Fibroblast of peridontal ligament (primary cell): ENCODE measurements around the gene RTKN2.

Experiments used
- DNase-seq: peaks from one replicate; pipeline ENCODE4 v3.0.0-alpha.2; 2010; ENCODE audit errors: extremely low read depth

RTKN2 gene

DNA sequence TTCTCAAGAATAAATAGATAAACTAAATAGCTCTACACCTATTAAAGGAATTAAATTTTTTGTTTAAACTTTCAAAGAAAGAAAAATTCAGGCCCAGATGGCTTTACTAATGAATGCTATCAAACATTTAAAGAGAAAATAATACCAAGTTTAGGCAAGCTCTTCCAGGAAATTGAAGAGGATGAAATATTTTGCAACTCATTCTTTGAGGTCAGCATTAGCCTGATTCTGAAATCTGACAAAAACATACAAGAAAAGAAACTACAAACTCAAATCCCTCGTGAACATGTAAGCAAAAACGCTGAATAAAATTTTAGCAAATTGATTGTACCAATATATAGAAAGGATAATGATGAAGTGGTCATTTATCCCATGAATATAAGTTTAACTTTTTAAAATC, 93.4 kb downstream of the RTKN2 start:
- DNase-seq: peak; percentile 51

DNA sequence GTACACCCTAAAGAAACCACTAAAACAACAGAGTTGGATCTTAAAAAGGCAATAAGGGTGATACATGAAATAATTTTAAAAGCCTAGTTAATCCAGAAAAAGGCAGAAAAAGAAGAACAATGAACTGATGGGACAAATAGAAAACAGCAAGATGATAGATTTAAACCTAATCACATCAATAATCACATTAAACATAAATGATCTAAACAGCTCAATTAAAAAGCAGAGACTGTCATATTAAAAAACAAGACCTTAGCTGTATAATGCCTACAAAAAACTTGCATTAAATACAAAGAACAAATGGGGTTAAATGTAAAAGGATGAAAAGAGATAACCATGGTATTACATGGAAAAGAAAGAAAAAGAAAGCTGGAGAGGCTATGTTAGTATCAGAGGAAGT, 96.2 kb downstream of the RTKN2 start:
- DNase-seq: no peak

DNA sequence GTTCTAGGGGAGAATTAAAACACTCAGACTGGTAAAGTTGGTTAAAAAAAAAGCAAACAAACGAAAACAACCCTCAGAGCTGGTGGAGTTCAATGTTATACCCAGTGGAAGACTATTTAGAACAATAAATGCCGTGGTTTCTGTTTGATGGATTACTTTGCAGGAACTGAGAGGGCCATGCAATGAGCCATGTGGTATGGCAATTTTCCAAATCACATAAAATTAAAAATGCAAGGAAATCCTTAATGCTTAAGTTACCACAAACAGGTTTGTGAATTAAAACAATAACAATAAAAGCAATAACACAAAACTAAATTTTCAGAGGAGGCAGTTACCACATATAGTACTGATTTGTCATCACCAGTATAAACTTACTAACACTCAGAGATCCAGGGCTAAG, 96.9 kb downstream of the RTKN2 start:
- DNase-seq: no peak

DNA sequence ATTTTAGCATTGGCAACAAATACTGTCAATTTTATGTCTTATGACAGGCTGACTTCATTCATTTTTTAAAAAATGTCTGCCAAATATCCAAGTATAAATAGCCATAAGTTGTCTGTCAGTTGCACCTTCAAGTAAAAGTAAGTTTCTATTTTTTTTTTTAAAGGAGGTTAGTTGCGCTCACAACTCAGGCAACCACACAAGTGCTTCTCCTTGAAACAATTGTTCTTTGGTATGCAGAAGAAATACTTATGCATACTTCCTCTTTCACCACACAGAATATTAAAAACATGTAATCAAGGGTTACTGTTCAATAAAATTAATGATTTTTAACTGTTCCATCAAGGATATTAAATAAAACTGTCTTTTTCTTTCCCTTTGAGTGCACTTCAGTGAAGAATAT, 97.9 kb downstream of the RTKN2 start:
- no peak for DNase-seq

DNA sequence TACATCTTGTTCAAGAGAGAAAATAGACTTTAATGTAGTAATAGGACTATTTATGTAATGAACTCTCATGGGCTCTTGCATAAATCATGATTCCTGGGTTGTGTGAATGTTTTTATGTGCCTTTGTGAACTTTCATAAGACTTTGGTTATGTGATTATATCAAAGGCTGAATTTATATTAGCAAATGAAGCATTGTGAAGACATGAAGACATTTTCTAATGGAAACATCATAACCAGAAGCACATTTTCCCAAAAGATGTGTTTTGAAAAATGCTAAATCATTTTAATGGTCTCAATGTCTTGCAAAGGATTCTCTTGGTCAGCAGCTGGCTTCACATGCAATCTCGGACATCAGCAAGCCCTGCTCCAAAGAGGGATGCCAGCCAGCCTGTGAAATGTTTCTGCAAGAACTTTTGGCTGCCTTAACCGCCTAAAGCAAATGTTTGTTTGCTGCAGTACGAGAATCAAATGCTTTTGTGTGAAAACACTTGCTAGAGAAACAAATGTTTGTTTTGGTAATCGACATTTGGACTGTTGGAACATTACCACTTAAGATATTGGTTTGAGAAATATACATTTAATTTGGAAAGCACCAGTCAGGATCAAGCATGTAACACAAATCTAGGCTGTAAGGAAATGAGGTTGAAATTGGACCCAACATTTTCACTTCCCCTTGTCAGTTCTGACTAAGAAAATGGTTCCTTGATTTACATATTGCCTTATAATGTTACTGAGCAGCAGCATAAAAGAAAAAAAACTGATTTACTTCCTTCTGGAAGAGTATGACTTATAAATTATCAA, 102.1 kb downstream of the RTKN2 start:
- peak; percentile 93 for DNase-seq

DNA sequence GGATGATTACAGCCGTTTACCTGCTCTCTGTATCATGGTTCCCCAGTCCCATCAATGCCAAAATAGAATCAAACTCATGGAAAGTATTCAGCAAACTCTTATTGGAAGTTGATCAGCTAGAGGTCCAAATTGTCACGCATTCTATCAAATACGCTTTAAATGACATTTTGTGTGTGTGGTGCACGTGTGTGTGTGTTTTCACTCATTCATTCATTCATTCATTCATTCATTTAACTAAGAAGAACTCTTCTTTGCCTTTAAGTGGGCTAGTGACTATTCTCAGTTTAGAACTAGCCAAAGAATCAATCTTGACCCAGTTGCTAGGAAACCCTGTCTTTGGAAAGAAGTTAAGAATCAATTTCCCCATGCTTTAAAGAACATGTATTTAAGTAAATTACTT, 102.8 kb downstream of the RTKN2 start:
- no peak for DNase-seq

DNA sequence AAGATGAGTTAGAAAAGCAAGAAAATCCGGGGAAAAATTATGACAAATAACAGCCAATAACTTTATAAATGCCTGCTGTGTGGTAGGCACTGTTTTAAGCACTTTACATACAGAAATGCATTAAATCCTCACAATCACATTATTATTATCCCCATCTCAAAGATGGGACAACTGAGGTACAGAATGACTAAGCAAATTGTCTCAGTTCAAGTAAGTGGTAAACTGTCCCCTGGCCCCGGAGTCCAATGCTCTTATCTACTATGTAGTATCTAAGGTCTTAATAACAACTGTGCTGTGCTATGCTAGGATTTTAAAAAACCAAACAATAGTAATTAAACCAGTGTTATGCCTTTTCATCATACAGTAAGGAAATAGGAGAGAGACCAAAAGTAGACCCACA, 105.6 kb downstream of the RTKN2 start:
- DNase-seq: no peak

DNA sequence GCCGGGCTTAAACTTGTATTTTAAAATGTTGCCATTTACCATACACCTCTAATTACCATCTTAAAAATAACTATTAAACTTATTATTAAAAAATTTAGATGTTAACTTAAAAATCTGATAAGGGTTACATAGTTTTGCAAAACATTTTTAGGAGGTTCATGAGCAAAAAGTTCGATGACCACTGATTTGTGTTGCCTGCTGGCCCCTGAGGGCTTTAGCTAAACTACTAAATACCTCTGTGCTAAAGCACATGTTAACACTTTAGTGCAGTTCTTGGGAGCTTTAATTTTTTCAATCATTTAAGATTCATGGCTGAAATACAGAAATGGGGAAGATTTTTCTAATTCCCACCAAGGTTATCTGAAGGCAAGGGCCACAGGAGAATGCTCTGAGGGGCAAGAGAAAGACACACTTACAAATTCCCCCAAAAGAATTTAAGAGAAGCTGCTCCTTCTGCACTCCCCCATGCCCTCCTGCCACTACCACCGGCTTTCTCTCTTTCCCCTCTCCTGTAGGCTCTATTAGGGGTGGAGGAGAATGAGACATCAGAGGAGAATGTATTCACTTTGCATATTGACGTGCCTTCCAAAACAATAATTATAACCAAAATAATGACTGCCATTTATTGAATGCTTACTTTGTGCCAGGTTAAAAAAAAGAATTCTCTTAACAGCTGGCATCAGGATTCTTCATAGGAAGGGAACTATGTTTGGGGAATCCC, 106.2 kb downstream of the RTKN2 start:
- no peak for DNase-seq

DNA sequence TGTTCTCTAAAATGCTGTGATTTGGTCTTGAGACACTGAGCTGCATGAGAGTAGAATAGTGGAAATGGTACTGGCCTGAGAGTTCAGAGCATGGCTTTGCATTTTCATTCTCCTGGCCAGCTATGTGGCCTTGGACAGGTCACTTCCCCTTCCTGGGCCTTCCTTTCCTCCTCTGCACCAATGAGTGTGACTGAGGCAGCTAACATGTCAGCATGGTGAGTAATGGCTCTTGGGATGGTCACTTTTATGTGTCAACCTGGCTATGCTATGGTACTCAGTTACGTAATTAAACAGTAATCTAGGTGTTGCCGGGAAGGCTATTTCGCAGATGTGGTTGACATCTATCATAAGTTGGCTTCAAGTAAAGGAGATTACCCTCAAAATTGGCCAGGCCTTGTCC, 109.3 kb downstream of the RTKN2 start:
- DNase-seq: no peak

DNA sequence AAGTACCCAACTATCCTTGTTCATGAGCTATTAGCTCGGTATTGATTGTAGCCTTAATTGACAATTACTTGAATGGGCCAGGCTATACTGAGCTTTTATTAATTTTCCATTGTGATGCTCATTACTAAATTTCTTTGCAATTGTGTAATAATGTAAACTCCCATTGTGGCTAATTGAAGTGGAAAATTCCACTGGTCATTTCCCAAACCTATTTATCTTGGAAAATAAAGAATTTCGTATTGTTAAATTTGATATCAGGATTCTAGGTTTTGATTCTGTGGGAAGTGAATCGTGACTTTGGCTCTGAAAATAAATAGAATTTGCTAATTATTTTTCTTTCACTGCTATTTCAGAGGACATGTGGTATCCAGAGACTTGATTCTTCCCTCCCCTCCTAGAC, 111.0 kb downstream of the RTKN2 start:
- no peak for DNase-seq

DNA sequence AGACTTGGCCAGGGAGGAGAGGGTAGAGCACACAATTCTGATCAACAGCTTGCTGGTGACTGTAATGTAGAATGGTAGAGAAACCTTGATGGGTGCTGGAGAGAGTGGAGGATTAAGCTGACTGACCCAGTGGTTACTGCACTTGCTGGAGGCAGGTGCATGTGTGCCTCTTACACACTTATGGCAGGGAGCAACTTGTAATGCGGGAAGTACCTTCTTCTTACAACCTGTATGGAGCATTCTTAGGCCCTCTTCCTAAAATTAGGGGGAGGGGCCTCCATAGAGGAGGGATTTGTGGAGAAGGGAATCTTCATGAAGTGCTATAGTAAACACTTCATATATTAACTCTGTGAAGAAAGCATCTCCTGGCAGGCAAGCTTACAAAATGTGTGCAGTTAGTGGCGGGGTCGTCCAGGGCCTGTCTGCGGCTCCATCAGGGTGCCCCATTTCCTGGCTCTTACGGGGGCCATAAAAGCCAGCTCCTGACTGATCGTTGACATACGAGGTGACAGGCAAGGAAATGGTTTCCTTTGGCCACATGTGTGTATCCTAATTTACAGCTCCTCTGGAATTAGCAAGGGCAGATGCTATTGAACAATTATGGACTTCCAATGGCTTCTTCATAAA, 113.5 kb downstream of the RTKN2 start:
- no peak for DNase-seq

DNA sequence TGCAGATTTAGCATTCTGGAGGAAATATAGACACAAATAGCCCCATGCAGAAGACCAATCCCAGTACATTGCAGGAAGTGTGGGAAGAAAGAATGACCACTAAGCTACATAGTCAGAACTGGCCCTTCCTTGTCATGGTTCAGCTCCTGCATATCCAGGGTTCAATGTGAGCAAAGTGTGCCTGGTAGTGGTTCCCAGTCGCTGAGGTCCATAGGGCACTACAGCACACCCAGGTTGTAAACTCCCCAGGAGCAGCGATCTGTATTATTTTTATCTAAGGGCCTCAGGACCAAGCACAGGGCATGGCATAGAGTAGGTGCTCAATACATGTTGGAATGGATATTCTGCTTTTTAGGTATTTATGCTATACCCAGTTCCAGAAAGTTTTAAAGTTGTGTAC, 114.4 kb downstream of the RTKN2 start:
- DNase-seq: no peak

DNA sequence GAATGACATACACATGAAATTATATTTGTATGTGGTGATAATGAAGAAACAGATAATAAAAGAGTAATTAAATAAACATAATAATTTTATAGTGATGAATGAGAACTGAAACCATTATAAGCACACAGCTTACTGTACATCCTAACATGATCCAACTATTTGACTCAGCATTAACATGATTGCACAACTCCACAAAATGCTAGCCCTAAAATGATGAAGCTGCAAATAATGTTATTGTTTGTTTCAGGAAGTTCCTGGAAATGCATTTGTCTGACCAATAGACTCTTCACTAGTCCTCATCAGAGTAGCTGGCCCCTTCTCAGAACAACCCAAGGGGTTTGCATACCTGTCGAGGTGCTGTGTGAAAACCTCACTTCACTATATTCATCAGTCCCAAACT, 115.5 kb downstream of the RTKN2 start:
- DNase-seq: peak; percentile 87

DNA sequence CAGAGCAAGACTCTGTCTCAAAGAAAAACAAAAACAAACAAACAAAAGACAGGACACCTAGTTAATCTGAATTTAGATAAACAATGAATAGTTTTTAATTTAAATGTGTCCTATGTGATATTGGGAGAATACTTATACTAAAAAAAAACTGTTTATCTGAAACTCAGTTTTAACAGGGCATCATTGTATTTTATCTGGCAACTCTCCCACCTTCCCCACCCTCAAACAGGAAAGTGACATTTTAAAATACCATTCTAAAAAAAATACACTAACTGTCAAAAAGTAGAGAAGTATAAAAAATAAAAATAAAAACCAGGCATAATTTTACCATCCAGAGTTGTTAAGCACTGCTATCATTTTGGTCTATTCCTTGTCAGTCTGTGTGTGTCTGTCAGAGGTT, 119.0 kb downstream of the RTKN2 start:
- no peak for DNase-seq

DNA sequence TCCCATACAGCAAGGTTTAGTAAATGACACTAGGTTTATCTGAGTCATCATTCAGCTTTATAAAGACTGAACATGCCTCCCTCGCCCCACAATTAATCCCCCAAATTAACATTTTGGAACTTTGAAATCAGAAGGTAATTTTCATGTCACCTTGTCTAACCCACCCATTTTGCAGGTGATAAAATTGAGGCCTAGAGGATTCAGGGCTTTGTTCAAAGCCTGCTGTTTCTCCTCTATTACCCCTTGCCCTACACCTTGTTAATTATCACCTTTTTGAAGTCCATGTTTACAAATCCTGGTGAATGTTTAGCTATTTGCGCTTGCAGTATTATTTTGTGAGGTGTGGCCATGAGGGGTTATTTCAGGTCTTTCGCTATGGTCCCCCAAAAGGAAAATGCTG, 120.5 kb downstream of the RTKN2 start:
- no peak for DNase-seq

DNA sequence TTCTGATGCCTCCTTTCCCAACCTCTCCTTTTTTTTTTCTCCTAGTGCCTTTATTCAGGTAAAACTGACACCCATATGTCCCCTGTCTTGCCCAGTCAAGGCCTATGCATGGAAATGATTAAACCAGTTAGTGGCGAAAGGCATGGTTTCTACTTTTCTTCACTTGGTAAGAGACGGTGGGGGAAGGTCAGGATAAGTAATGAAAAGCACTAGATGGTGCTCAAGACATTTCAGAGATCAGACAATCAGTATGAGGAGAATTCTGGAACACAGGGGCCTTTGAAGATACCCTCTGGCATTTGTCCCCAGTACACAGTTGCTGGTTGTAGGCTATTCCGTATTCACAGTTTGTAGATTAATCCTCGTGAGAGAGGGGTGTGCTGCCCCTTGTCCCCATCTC, 121.2 kb downstream of the RTKN2 start:
- no peak for DNase-seq

DNA sequence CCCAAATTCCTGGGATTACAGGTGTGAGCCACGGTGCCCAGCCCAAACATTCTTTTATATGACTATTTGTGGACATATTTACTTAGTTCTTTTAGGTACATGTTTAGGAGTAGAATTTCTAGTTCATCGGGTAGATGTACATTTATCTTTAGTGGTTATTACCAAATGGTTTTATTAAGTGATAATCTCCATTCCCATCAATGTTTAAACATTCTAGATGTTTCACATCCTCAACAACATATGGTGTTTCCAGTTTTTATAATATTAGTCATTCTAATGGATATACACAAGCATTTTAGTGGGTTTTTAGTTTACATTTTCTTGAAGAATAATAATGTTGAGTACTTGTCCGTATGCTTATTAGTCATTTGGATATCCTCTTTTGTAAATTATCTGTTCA, 131.7 kb downstream of the RTKN2 start:
- no peak for DNase-seq

DNA sequence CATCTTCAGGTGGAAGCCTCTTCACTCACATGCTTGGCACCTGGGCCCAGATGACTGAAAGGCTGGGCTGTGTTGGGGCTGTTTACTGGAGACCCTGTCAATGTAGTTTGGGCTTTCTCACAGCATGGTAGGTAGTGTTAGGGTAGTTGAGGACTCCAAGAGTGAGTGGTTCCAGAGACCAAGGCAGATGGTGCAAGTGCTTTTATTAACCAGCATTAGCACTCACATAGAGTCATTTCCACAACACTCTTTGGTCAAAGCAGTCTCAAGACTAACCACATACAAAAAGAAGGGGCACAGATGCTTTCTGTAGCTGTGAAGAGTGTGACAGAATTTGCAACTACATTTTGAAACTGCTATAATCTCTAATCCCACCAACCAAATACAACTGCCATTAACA, 135.0 kb downstream of the RTKN2 start:
- no peak for DNase-seq
